Upper lobe of right lung (tissue), 1 donor: ENCODE results near the gene RPP25L. TPM values are rescaled to one million over a fixed set of nuclear protein-coding genes. Genes with fewer than 3 reads are reported as not detected.
A peak's percentile ranks its signal among the peaks of the same experiment; 100 is the strongest.

Source experiments
- ATAC-seq: fragments of 200-7000 bp; cut with Tn5 transposase; one replicate; pipeline ENCODE4 v1.9.1; 2020; ENCODE audit warnings: mild to moderate bottlenecking, moderate library complexity
- DNase-seq: peaks from one replicate; pipeline ENCODE4 v3.0.0-alpha.2; 2020
- H3K27ac ChIP-seq: fragments of 200-600 bp; one replicate; pipeline ENCODE4 v1.8.0; 2022
- H3K27me3 ChIP-seq: fragments of 200-600 bp; one replicate; pipeline ENCODE4 v1.8.0; 2022; ENCODE audit warnings: mild to moderate bottlenecking
- H3K36me3 ChIP-seq: fragments of 200-600 bp; one replicate; pipeline ENCODE4 v1.8.0; 2022
- H3K4me1 ChIP-seq: fragments of 200-600 bp; one replicate; pipeline ENCODE4 v1.8.0; 2022
- H3K4me3 ChIP-seq: fragments of 200-600 bp; one replicate; pipeline ENCODE4 v1.8.0; 2022; ENCODE audit warnings: mild to moderate bottlenecking
- H3K9me3 ChIP-seq: fragments of 200-600 bp; one replicate; pipeline ENCODE4 v1.8.0; 2022
- CTCF ChIP-seq: fragments of 200-600 bp; IDR thresholded peaks from one replicate; pipeline ENCODE4 v1.8.0; 2022; ENCODE audit warnings: antibody characterized with exemption
- intact Hi-C: fragments of 100-400 bp; cut with DNase I; formaldehyde crosslinking; loops from one replicate; pipeline ENCODE4 v1.11.0; 2022
- long read RNA-seq: library from polyadenylated mRNA; unstranded; transcript quantifications from one replicate; pipeline ENCODE4 v2.0.0, GENCODE V29; 2021
- total RNA-seq: library from RNA; stranded (reverse); fragmentation: NEBNext Ultra II Directional; extraction: Animal tissue kit (Norgen Biotek cat#: 25700); gene quantifications from one replicate; pipeline ENCODE4 v1.2.1, GENCODE V29; 2021
- donor health status: DM: no; HTN: yes; CAD: no; lungs with severe emphysema.

The RPP25L gene
- 16.7 TPM for total RNA-seq
- long read RNA-seq, transcript RPP25L-201 (2 exons, 1,092 nt) = minor isoform, 5 of 19 reads
- long read RNA-seq, transcript RPP25L-202 (2 exons, 888 nt) = major isoform, 9 of 19 reads
- long read RNA-seq, partial matches to known transcripts = 5 of 19 reads
- long read RNA-seq, other reads (novel, unspliced or antisense) = 0 of 19 reads

GRCh38 chr9:34611811-34612787 is at the start of gene RPP25L:
Gene RPP25L (minus strand): TSS chr9:34612097. CDS start chr9:34611296, 801 bp downstream.
- Histone ChIP-seq H3K36me3 (peaks cover 25% of the 10 kb centered on the region), H3K4me1 (peaks cover 5% of the 10 kb centered on the region), H3K27ac (peak within 1 kb of the TSS; percentile 87), H3K27me3 (no peaks in the 10 kb centered on the region), H3K9me3 (no peaks in the 10 kb centered on the region), H3K4me3 (peak within 1 kb of the TSS; percentile 87)
- ATAC-seq (peak; percentile 97), DNase-seq (peak; percentile 93)
- intact Hi-C loops = no loop called here
- no peak for TF ChIP-seq CTCF

GRCh38 chr9:34659592-34660253 is 47.8 kb upstream of the RPP25L start:
- ATAC-seq (no peak), DNase-seq (no peak)
- no peak for TF ChIP-seq CTCF
- Histone ChIP-seq H3K27ac (no peak overlapping the region), H3K4me3 (no peak overlapping the region), H3K36me3 (no peaks in the 10 kb centered on the region), H3K9me3 (no peaks in the 10 kb centered on the region), H3K4me1 (peaks cover 13% of the 10 kb centered on the region), H3K27me3 (no peaks in the 10 kb centered on the region)
- intact Hi-C loops = no loop called here

GRCh38 chr9:34658461-34658860 is 46.6 kb upstream of the RPP25L start:
- intact Hi-C loops = no loop called here
- no peak overlapping the region for H3K4me3 ChIP-seq
- DNase-seq (no peak), ATAC-seq (no peak)
- H3K27ac ChIP-seq = no peak overlapping the region
- no peaks in the 10 kb centered on the region for H3K9me3 ChIP-seq
- TF ChIP-seq CTCF = no peak
- no peaks in the 10 kb centered on the region for H3K27me3 ChIP-seq
- H3K4me1 ChIP-seq = peaks cover 13% of the 10 kb centered on the region
- H3K36me3 ChIP-seq = no peaks in the 10 kb centered on the region

GRCh38 chr9:34656992-34657391 is 45.1 kb upstream of the RPP25L start:
- DNase-seq (no peak), ATAC-seq (no peak)
- peaks cover 27% of the 10 kb centered on the region for H3K4me1 ChIP-seq
- intact Hi-C loops = no loop called here
- H3K9me3 ChIP-seq = no peaks in the 10 kb centered on the region
- H3K27me3 ChIP-seq = no peaks in the 10 kb centered on the region
- H3K36me3 ChIP-seq = no peaks in the 10 kb centered on the region
- TF ChIP-seq CTCF = no peak
- no peak overlapping the region for H3K4me3 ChIP-seq
- H3K27ac ChIP-seq = no peak overlapping the region

GRCh38 chr9:34655394-34655793 is 43.5 kb upstream of the RPP25L start:
- DNase-seq (no peak), ATAC-seq (no peak)
- H3K27me3 ChIP-seq = no peaks in the 10 kb centered on the region
- H3K36me3 ChIP-seq = no peaks in the 10 kb centered on the region
- peaks cover 31% of the 10 kb centered on the region for H3K4me1 ChIP-seq
- no peaks in the 10 kb centered on the region for H3K9me3 ChIP-seq
- intact Hi-C loops = no loop called here
- no peak for TF ChIP-seq CTCF
- no peak overlapping the region for H3K4me3 ChIP-seq
- no peak overlapping the region for H3K27ac ChIP-seq
